ENCODE measurements around the gene KLF18. TPM values are rescaled to one million over a fixed set of nuclear protein-coding genes. Genes with fewer than 3 reads are reported as not detected.

KLF18 gene
- total RNA-seq, 1 experiment from 2014 or later, result 0.09 TPM

GRCh38 chr1:44100183-44100868 is 41.1 kb downstream of the KLF18 start:
- no peak overlapping the region for H3K4me3 Mint-ChIP-seq
- peaks cover 8% of the 10 kb centered on the region for H3K27me3 Mint-ChIP-seq (ENCODE audit: low read depth)
- H3K27ac Mint-ChIP-seq, result no peak overlapping the region
- CTCF ChIA-PET, result interaction anchor here (1.1 kb wide), 1 partner anchor 165 kb away, joined by 5 read pairs; no protein-coding TSS in a partner anchor
- H3K9me3 Mint-ChIP-seq, result peaks cover 12% of the 10 kb centered on the region
- H3K36me3 Mint-ChIP-seq, result no peaks in the 10 kb centered on the region
- TF ChIP-seq ZNF512 (CRISPR knock-in tag; IDR thresholded peaks at IDR 0.05; ENCODE audit: borderline replicate concordance) (no peak), ZNF396 (CRISPR knock-in tag; IDR thresholded peaks at IDR 0.05; ENCODE audit: borderline replicate concordance) (no peak), FOXP4 (CRISPR knock-in tag; IDR thresholded peaks at IDR 0.05) (no peak), HMGA2 (CRISPR knock-in tag; IDR thresholded peaks at IDR 0.05) (no peak), NR2C2 (CRISPR knock-in tag; IDR thresholded peaks at IDR 0.05) (no peak), ERG (CRISPR knock-in tag; IDR thresholded peaks at IDR 0.05) (no peak), PRRX2 (CRISPR knock-in tag; IDR thresholded peaks at IDR 0.05) (no peak), GTF2I (CRISPR knock-in tag; conservative IDR thresholded peaks at IDR 0.05) (no peak), TEAD4 (CRISPR knock-in tag; IDR thresholded peaks at IDR 0.05) (no peak), ZNF232 (CRISPR knock-in tag; IDR thresholded peaks at IDR 0.05) (no peak), HMGXB4 (CRISPR knock-in tag; IDR thresholded peaks at IDR 0.05) (no peak), ATF3 (CRISPR knock-in tag; conservative IDR thresholded peaks at IDR 0.05) (no peak), AR (CRISPR knock-in tag; IDR thresholded peaks at IDR 0.05) (no peak), FOXK1 (CRISPR knock-in tag; IDR thresholded peaks at IDR 0.05) (no peak), ATF1 (CRISPR knock-in tag; IDR thresholded peaks at IDR 0.05) (no peak), PRDM15 (CRISPR knock-in tag; IDR thresholded peaks at IDR 0.05) (no peak), ETV6 (CRISPR knock-in tag; IDR thresholded peaks at IDR 0.05) (no peak)
- no peak for ATAC-seq
- H3K4me1 Mint-ChIP-seq, result no peaks in the 10 kb centered on the region
- POLR2A ChIA-PET, result interaction anchor here (0.6 kb wide), 1 partner anchor 1015 kb away, joined by 7 read pairs; no protein-coding TSS in a partner anchor
- DNase-seq (ENCODE audit: low spot score), result no peak

Measured in WTC11 (cell line).